Measurements from ENCODE around the gene PRKCE.

Gene PRKCE

GRCh38 chr2:45813003-45813941 is 161.8 kb downstream of the PRKCE start:
- no peak overlapping the region for H3K4me3 Mint-ChIP-seq
- H3K27ac Mint-ChIP-seq = no peak overlapping the region

GRCh38 chr2:45814488-45814887 is 163.0 kb downstream of the PRKCE start:
- peaks cover 3% of the 10 kb centered on the region for H3K4me1 Mint-ChIP-seq (ENCODE audit: low read depth)
- no peaks in the 10 kb centered on the region for H3K36me3 Mint-ChIP-seq (ENCODE audit: low read depth)
- H3K9me3 Mint-ChIP-seq = no peaks in the 10 kb centered on the region
- no peak overlapping the region for H3K4me3 Mint-ChIP-seq
- no peaks in the 10 kb centered on the region for H3K27me3 Mint-ChIP-seq (ENCODE audit: low read depth)
- no peak for DNase-seq (ENCODE audit: low spot score)
- H3K27ac Mint-ChIP-seq = no peak overlapping the region

More at GRCh38 chr2:45813003-45813941, 161.8 kb downstream of the PRKCE start:
- Mint-ChIP-seq H3K4me1 (ENCODE audit: low read depth) (no peaks in the 10 kb centered on the region), H3K36me3 (ENCODE audit: low read depth) (no peaks in the 10 kb centered on the region), H3K27me3 (ENCODE audit: low read depth) (no peaks in the 10 kb centered on the region), H3K9me3 (no peaks in the 10 kb centered on the region)
- no peak for DNase-seq (ENCODE audit: low spot score)

- Mint-ChIP-seq H3K9me3 (no peaks in the 10 kb centered on the region), H3K4me3 (no peak overlapping the region), H3K4me1 (ENCODE audit: low read depth) (peaks cover 3% of the 10 kb centered on the region), H3K27me3 (ENCODE audit: low read depth) (no peaks in the 10 kb centered on the region), H3K27ac (no peak overlapping the region), H3K36me3 (ENCODE audit: low read depth) (no peaks in the 10 kb centered on the region)
- no peak for DNase-seq (ENCODE audit: low spot score)
Measured at GRCh38 chr2:45814951-45815621, 163.6 kb downstream of the PRKCE start.

GRCh38 chr2:45816272-45816671 is 164.8 kb downstream of the PRKCE start:
- H3K27ac Mint-ChIP-seq = no peak overlapping the region
- no peaks in the 10 kb centered on the region for H3K36me3 Mint-ChIP-seq (ENCODE audit: low read depth)
- no peak overlapping the region for H3K4me3 Mint-ChIP-seq
- no peak for DNase-seq (ENCODE audit: low spot score)
- no peaks in the 10 kb centered on the region for H3K27me3 Mint-ChIP-seq (ENCODE audit: low read depth)
- H3K4me1 Mint-ChIP-seq (ENCODE audit: low read depth) = peaks cover 3% of the 10 kb centered on the region
- no peaks in the 10 kb centered on the region for H3K9me3 Mint-ChIP-seq

GRCh38 chr2:45818591-45818990 is 167.1 kb downstream of the PRKCE start:
- Mint-ChIP-seq H3K4me1 (ENCODE audit: low read depth) (peaks cover 3% of the 10 kb centered on the region), H3K27ac (no peak overlapping the region), H3K9me3 (no peaks in the 10 kb centered on the region)

GRCh38 chr2:45820048-45820447 is 168.6 kb downstream of the PRKCE start:
- Mint-ChIP-seq H3K36me3 (ENCODE audit: low read depth) (no peaks in the 10 kb centered on the region), H3K27me3 (ENCODE audit: low read depth) (peaks cover 2% of the 10 kb centered on the region), H3K4me1 (ENCODE audit: low read depth) (peaks cover 6% of the 10 kb centered on the region), H3K27ac (no peak overlapping the region), H3K4me3 (no peak overlapping the region), H3K9me3 (no peaks in the 10 kb centered on the region)
- DNase-seq (ENCODE audit: low spot score) = no peak

More at GRCh38 chr2:45818591-45818990, 167.1 kb downstream of the PRKCE start:
- Mint-ChIP-seq H3K36me3 (ENCODE audit: low read depth) (no peaks in the 10 kb centered on the region), H3K4me3 (no peak overlapping the region), H3K27me3 (ENCODE audit: low read depth) (no peaks in the 10 kb centered on the region)
- no peak for DNase-seq (ENCODE audit: low spot score)

GRCh38 chr2:45821558-45822271 is 170.2 kb downstream of the PRKCE start:
- H3K9me3 Mint-ChIP-seq = no peaks in the 10 kb centered on the region
- DNase-seq (ENCODE audit: low spot score) = no peak
- peaks cover 15% of the 10 kb centered on the region for H3K4me1 Mint-ChIP-seq (ENCODE audit: low read depth)
- H3K36me3 Mint-ChIP-seq (ENCODE audit: low read depth) = no peaks in the 10 kb centered on the region
- no peak overlapping the region for H3K4me3 Mint-ChIP-seq
- H3K27ac Mint-ChIP-seq = no peak overlapping the region
- H3K27me3 Mint-ChIP-seq (ENCODE audit: low read depth) = peaks cover 5% of the 10 kb centered on the region

GRCh38 chr2:45822272-45822630 is 170.8 kb downstream of the PRKCE start:
- no peak for DNase-seq (ENCODE audit: low spot score)
- H3K4me3 Mint-ChIP-seq = no peak overlapping the region
- H3K9me3 Mint-ChIP-seq = no peaks in the 10 kb centered on the region
- H3K4me1 Mint-ChIP-seq (ENCODE audit: low read depth) = peaks cover 19% of the 10 kb centered on the region
- peaks cover 9% of the 10 kb centered on the region for H3K27me3 Mint-ChIP-seq (ENCODE audit: low read depth)
- H3K27ac Mint-ChIP-seq = no peak overlapping the region
- no peaks in the 10 kb centered on the region for H3K36me3 Mint-ChIP-seq (ENCODE audit: low read depth)

- Mint-ChIP-seq H3K4me3 (no peak overlapping the region), H3K4me1 (ENCODE audit: low read depth) (peaks cover 19% of the 10 kb centered on the region), H3K27me3 (ENCODE audit: low read depth) (peaks cover 9% of the 10 kb centered on the region), H3K9me3 (no peaks in the 10 kb centered on the region), H3K27ac (no peak overlapping the region), H3K36me3 (ENCODE audit: low read depth) (no peaks in the 10 kb centered on the region)
- no peak for DNase-seq (ENCODE audit: low spot score)
Measured at GRCh38 chr2:45823723-45824206, 172.3 kb downstream of the PRKCE start.

GRCh38 chr2:45825001-45825651 is 173.7 kb downstream of the PRKCE start:
- H3K4me1 Mint-ChIP-seq (ENCODE audit: low read depth) = peaks cover 18% of the 10 kb centered on the region
- DNase-seq (ENCODE audit: low spot score) = no peak
- no peak overlapping the region for H3K4me3 Mint-ChIP-seq
- H3K27me3 Mint-ChIP-seq (ENCODE audit: low read depth) = peaks cover 9% of the 10 kb centered on the region
- no peak overlapping the region for H3K27ac Mint-ChIP-seq
- peaks cover 2% of the 10 kb centered on the region for H3K36me3 Mint-ChIP-seq (ENCODE audit: low read depth)
- H3K9me3 Mint-ChIP-seq = peaks cover 8% of the 10 kb centered on the region

- Mint-ChIP-seq H3K27me3 (ENCODE audit: low read depth) (peaks cover 9% of the 10 kb centered on the region), H3K36me3 (ENCODE audit: low read depth) (peaks cover 13% of the 10 kb centered on the region), H3K27ac (no peak overlapping the region), H3K4me3 (no peak overlapping the region), H3K9me3 (peaks cover 21% of the 10 kb centered on the region), H3K4me1 (ENCODE audit: low read depth) (peaks cover 18% of the 10 kb centered on the region)
- DNase-seq (ENCODE audit: low spot score) = no peak
Measured at GRCh38 chr2:45826460-45826859, 175.0 kb downstream of the PRKCE start.

- DNase-seq (ENCODE audit: low spot score) = no peak
- Mint-ChIP-seq H3K27ac (no peak overlapping the region), H3K36me3 (ENCODE audit: low read depth) (peaks cover 13% of the 10 kb centered on the region), H3K4me1 (ENCODE audit: low read depth) (peaks cover 18% of the 10 kb centered on the region), H3K27me3 (ENCODE audit: low read depth) (peaks cover 9% of the 10 kb centered on the region), H3K4me3 (no peak overlapping the region), H3K9me3 (peaks cover 23% of the 10 kb centered on the region)
Measured at GRCh38 chr2:45826884-45827635, 175.6 kb downstream of the PRKCE start.

- H3K9me3 Mint-ChIP-seq = peaks cover 23% of the 10 kb centered on the region
- peaks cover 13% of the 10 kb centered on the region for H3K36me3 Mint-ChIP-seq (ENCODE audit: low read depth)
- no peak for DNase-seq (ENCODE audit: low spot score)
- H3K4me1 Mint-ChIP-seq (ENCODE audit: low read depth) = peaks cover 20% of the 10 kb centered on the region
- H3K27me3 Mint-ChIP-seq (ENCODE audit: low read depth) = peaks cover 7% of the 10 kb centered on the region
- H3K27ac Mint-ChIP-seq = no peak overlapping the region
- no peak overlapping the region for H3K4me3 Mint-ChIP-seq
Measured at GRCh38 chr2:45830322-45830721, 178.8 kb downstream of the PRKCE start.
